Hepatocyte (in vitro differentiated cells): Measurements from ENCODE around the gene HOPX.
A peak's percentile ranks its signal among the peaks of the same experiment; 100 is the strongest.

ENCODE experiments used
- CTCF ChIP-seq: fragments of 200-600 bp; sonication (generic); IDR thresholded peaks from 2 replicates; pipeline ENCODE4 v1.5.1; 2016; ENCODE audit warnings: antibody characterized with exemption, mild to moderate bottlenecking; ENCODE audit not compliant: poor library complexity
- EZH2 ChIP-seq: fragments of 200-600 bp; sonication (generic); IDR thresholded peaks from 2 replicates; pipeline ENCODE4 v1.6.1; 2016; ENCODE audit warnings: antibody characterized with exemption, mild to moderate bottlenecking, borderline replicate concordance
- EZH2phosphoT487 ChIP-seq: fragments of 200-600 bp; sonication (generic); IDR thresholded peaks from one replicate; pipeline ENCODE4 v1.6.1; 2018; ENCODE audit warnings: antibody characterized with exemption, mild to moderate bottlenecking, low read depth, moderate library complexity; ENCODE audit not compliant: unreplicated experiment, severe bottlenecking

- TF ChIP-seq CTCF (no peak), EZH2 (peak; percentile 49), EZH2phosphoT487 (no peak)
Measured at GRCh38 chr4:56655209-56655626, 25.9 kb downstream of the HOPX start.
